T-helper 2 cell treated with Interferon-gamma antibody and Interleukin-4, amounts not matched to agents 5 μg/mL and 100 μg/mL, for 36 hours (primary cell): ENCODE data around the gene RGS16.

Experiments
- DNase-seq: peaks from one replicate; pipeline ENCODE4 v3.0.0; 2021; ENCODE audit warnings: low spot score
- H3K27ac Mint-ChIP-seq: one replicate; pipeline ENCODE4 v1.8.0; 2021; ENCODE audit warnings: mild to moderate bottlenecking, mixed read lengths
- H3K27me3 Mint-ChIP-seq: one replicate; pipeline ENCODE4 v1.8.0; 2021; ENCODE audit warnings: low read depth, mixed read lengths
- H3K36me3 Mint-ChIP-seq: one replicate; pipeline ENCODE4 v1.8.0; 2021; ENCODE audit warnings: low read depth, mixed read lengths
- H3K4me1 Mint-ChIP-seq: one replicate; pipeline ENCODE4 v1.8.0; 2021; ENCODE audit warnings: low read depth, mixed read lengths
- H3K4me3 Mint-ChIP-seq: one replicate; pipeline ENCODE4 v1.8.0; 2022; ENCODE audit warnings: mild to moderate bottlenecking, moderate library complexity, mixed read lengths
- H3K9me3 Mint-ChIP-seq: one replicate; pipeline ENCODE4 v1.8.0; 2021; ENCODE audit warnings: mixed read lengths

Gene RGS16

GRCh38 chr1:182567629-182568028, 36.6 kb downstream of the RGS16 start:
- Mint-ChIP-seq H3K27ac (no peak overlapping the region), H3K4me3 (no peak overlapping the region), H3K4me1 (no peaks in the 10 kb centered on the region), H3K27me3 (peaks cover 6% of the 10 kb centered on the region), H3K9me3 (no peaks in the 10 kb centered on the region), H3K36me3 (no peaks in the 10 kb centered on the region)
- DNase-seq: no peak

GRCh38 chr1:182565537-182565936, 38.7 kb downstream of the RGS16 start:
- H3K27me3 Mint-ChIP-seq: peaks cover 6% of the 10 kb centered on the region
- no peak overlapping the region for H3K4me3 Mint-ChIP-seq
- no peaks in the 10 kb centered on the region for H3K4me1 Mint-ChIP-seq
- H3K27ac Mint-ChIP-seq: no peak overlapping the region
- H3K36me3 Mint-ChIP-seq: no peaks in the 10 kb centered on the region
- no peaks in the 10 kb centered on the region for H3K9me3 Mint-ChIP-seq
- no peak for DNase-seq

GRCh38 chr1:182564406-182565004, 39.7 kb downstream of the RGS16 start:
- DNase-seq: no peak
- Mint-ChIP-seq H3K27ac (no peak overlapping the region), H3K36me3 (no peaks in the 10 kb centered on the region), H3K4me1 (no peaks in the 10 kb centered on the region), H3K27me3 (peaks cover 8% of the 10 kb centered on the region), H3K9me3 (no peaks in the 10 kb centered on the region), H3K4me3 (no peak overlapping the region)

DNA sequence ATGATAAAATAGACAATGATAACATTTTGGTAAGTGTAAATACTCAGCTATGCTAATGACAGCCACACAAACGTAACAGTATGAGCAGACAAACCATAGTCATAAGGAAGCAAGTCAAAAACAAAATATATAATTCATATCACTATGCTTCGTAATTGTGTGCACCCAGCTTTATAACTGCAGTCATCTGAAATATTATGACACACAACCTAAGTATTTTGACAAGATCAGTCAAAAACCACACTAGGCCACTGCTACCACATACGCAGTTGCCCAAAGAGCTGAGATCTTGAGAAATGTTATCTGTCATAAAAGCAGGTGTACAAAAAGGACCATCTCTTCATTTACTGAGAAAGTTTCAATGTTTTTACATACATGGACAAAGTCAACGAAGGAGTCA, 41.1 kb downstream of the RGS16 start:
- DNase-seq: no peak
- no peaks in the 10 kb centered on the region for H3K36me3 Mint-ChIP-seq
- H3K4me3 Mint-ChIP-seq: no peak overlapping the region
- H3K27me3 Mint-ChIP-seq: peaks cover 10% of the 10 kb centered on the region
- H3K4me1 Mint-ChIP-seq: no peaks in the 10 kb centered on the region
- no peaks in the 10 kb centered on the region for H3K9me3 Mint-ChIP-seq
- H3K27ac Mint-ChIP-seq: no peak overlapping the region

DNA sequence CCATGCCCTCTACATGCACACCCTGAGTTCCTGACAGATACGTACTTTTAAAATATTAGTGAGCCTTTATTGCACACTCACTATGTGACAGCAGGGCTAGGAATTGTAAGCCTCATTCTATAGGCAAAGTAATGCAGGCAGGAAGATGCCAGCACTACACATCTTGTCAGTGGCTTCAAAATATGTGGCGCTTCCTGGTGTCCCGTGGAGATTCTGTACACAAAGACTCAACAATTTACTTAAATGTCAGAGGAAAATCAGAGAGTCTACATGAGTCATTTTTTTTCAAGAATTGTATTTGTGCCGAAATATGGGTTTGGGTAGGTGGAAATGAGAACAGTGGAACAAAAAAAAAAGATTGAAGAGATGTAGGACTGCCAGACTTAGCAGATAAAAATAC, 42.7 kb downstream of the RGS16 start:
- H3K4me3 Mint-ChIP-seq: no peak overlapping the region
- no peaks in the 10 kb centered on the region for H3K36me3 Mint-ChIP-seq
- H3K27me3 Mint-ChIP-seq: peaks cover 8% of the 10 kb centered on the region
- DNase-seq: no peak
- no peak overlapping the region for H3K27ac Mint-ChIP-seq
- no peaks in the 10 kb centered on the region for H3K9me3 Mint-ChIP-seq
- H3K4me1 Mint-ChIP-seq: no peaks in the 10 kb centered on the region

DNA sequence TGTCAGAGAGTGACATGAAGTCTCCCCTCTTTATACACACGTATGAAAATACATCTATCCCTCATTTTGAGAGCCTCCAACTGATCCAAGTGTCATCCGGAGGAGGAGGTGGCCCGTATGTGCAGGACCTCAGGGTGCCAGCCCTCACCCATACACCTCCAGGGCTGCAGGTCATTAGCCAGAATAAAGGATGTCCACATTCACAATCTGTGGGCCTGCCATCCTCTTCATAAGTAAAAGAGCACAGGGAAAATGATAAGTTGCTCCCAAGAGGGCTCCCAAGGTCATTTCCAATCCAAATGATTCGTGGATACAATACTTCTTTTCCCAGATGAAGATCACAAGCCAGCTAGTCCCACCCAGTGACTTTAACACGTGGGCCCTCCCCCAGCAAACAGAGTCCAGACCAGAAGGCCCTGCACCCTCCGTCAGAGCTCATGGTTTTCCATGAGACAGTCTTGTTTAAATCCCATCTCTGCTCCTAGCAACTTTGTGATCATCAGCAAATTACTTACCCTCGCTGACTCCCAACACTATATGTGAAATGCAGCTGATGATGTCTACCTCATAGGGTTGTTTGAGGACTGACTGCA, 43.7 kb downstream of the RGS16 start:
- Mint-ChIP-seq H3K9me3 (no peaks in the 10 kb centered on the region), H3K27me3 (peaks cover 8% of the 10 kb centered on the region), H3K4me3 (no peak overlapping the region), H3K27ac (no peak overlapping the region), H3K36me3 (no peaks in the 10 kb centered on the region), H3K4me1 (no peaks in the 10 kb centered on the region)
- no peak for DNase-seq

- Mint-ChIP-seq H3K4me1 (no peaks in the 10 kb centered on the region), H3K27ac (no peak overlapping the region), H3K27me3 (peaks cover 4% of the 10 kb centered on the region), H3K9me3 (no peaks in the 10 kb centered on the region), H3K36me3 (no peaks in the 10 kb centered on the region), H3K4me3 (no peak overlapping the region)
- no peak for DNase-seq
These were observed 47.9 kb downstream of the RGS16 start for GRCh38 chr1:182556279-182556678.

DNA sequence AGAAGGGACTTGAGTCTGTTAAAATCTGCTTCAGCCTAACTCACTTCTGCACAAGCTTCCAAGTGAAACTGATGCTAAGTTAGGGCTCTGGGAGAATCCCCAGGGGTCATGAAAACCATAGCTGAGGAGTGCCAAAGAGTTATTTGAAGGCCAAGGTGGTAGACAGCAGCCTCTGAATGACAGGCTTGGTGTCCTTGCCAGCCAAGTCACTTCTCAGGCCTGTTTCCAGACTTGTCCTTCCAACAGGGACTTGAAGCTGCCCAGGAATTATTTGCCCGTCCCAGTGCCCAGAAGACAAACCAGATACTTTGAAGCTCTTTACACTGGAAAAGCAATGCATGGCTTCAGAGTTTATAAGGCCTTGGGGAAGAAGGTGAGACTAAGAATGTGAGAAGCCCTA, 48.7 kb downstream of the RGS16 start:
- Mint-ChIP-seq H3K27me3 (peaks cover 4% of the 10 kb centered on the region), H3K9me3 (no peaks in the 10 kb centered on the region), H3K36me3 (no peaks in the 10 kb centered on the region), H3K27ac (no peak overlapping the region), H3K4me1 (no peaks in the 10 kb centered on the region), H3K4me3 (no peak overlapping the region)
- DNase-seq: no peak

GRCh38 chr1:182552527-182552926, 51.7 kb downstream of the RGS16 start:
- DNase-seq: no peak
- no peak overlapping the region for H3K27ac Mint-ChIP-seq
- H3K4me3 Mint-ChIP-seq: no peak overlapping the region
- H3K27me3 Mint-ChIP-seq: peaks cover 3% of the 10 kb centered on the region
- H3K36me3 Mint-ChIP-seq: no peaks in the 10 kb centered on the region
- no peaks in the 10 kb centered on the region for H3K4me1 Mint-ChIP-seq
- no peaks in the 10 kb centered on the region for H3K9me3 Mint-ChIP-seq

GRCh38 chr1:182549811-182550210, 54.4 kb downstream of the RGS16 start:
- Mint-ChIP-seq H3K36me3 (no peaks in the 10 kb centered on the region), H3K27me3 (peaks cover 10% of the 10 kb centered on the region), H3K27ac (no peak overlapping the region), H3K4me1 (no peaks in the 10 kb centered on the region), H3K4me3 (no peak overlapping the region), H3K9me3 (no peaks in the 10 kb centered on the region)
- DNase-seq: no peak

DNA sequence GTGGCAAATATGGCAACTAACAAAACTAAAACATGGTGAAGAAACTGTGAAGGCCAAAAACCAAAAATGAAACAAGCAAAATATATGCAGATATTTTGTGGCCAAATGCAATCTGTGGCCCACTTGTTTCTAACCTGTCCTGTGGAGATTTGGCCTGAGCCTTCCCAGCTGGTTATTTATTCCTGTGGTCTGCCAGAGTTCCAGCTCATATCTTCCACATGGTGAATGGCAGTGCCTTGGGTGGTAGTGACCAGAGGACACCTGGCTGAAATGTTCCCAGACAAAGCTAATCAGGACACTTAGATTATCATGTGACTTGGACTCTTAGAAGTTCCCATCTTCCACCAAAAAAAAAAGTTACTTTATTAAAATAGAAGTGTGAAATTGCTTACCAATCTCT, 54.8 kb downstream of the RGS16 start:
- H3K27me3 Mint-ChIP-seq: peaks cover 12% of the 10 kb centered on the region
- no peak overlapping the region for H3K4me3 Mint-ChIP-seq
- no peaks in the 10 kb centered on the region for H3K9me3 Mint-ChIP-seq

More for the DNA sequence above, 54.8 kb downstream of the RGS16 start:
- H3K4me1 Mint-ChIP-seq: no peaks in the 10 kb centered on the region
- no peaks in the 10 kb centered on the region for H3K36me3 Mint-ChIP-seq
- no peak overlapping the region for H3K27ac Mint-ChIP-seq
- no peak for DNase-seq
